T-helper 1 cell treated with Interleukin-12 subunit alpha and Interleukin-12 subunit beta and Interleukin-4 antibody, amounts not matched to agents 30 μg/mL and 1 μg/mL, for 36 hours (primary cell): Measurements from ENCODE around the gene DYNC2I2.
A peak's percentile ranks its signal among the peaks of the same experiment; 100 is the strongest.
"Not testable (repeated sequence)": the region's sequence is repeated elsewhere in the genome, so short reads cannot be mapped to it uniquely, and the experiment has no call there.

Source experiments
- H3K27ac Mint-ChIP-seq: one replicate; pipeline ENCODE4 v1.8.0; 2021; ENCODE audit warnings: mild to moderate bottlenecking, mixed read lengths
- H3K27me3 Mint-ChIP-seq: one replicate; pipeline ENCODE4 v1.8.0; 2021; ENCODE audit warnings: low read depth, mixed read lengths
- H3K36me3 Mint-ChIP-seq: one replicate; pipeline ENCODE4 v1.8.0; 2021; ENCODE audit warnings: low read depth, mixed read lengths
- H3K4me1 Mint-ChIP-seq: one replicate; pipeline ENCODE4 v1.8.0; 2021; ENCODE audit warnings: low read depth, mixed read lengths
- H3K4me3 Mint-ChIP-seq: one replicate; pipeline ENCODE4 v1.8.0; 2021; ENCODE audit warnings: mild to moderate bottlenecking, moderate library complexity, mixed read lengths
- H3K9me3 Mint-ChIP-seq: one replicate; pipeline ENCODE4 v1.8.0; 2021; ENCODE audit warnings: mixed read lengths

The DYNC2I2 gene

DNA sequence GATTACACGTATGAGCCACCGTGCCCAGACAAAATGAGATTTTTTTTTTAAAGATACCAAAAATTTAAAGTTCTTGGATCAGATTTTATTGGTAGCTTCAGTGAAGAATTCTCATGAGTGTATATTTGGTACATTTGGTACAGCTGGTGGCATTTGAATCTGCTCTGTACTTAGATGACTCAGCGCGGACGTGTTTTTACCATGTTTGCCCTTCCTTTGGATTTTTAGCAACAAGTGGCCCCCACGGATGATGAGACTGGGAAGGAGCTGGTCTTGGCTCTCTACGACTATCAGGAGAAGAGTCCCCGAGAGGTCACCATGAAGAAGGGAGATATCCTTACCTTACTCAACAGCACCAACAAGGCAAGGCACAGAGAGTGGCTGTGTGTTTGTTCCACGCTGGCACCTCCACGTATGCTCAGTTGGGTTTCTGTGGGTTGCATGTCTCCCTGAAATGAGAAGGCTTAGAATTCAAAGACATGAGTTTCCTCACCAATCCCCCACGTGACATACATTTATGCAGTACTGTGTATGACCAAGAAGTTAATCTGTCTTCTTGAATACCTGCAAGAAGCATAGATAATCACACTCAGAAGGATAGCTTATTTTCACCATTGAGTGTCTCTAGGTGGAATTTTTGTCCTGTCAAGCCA is 67.9 kb downstream of the DYNC2I2 start:
- H3K27ac Mint-ChIP-seq, result no peak overlapping the region
- H3K4me3 Mint-ChIP-seq, result no peak overlapping the region
- H3K27me3 Mint-ChIP-seq, result no peaks in the 10 kb centered on the region
- H3K4me1 Mint-ChIP-seq, result peaks cover 14% of the 10 kb centered on the region
- H3K36me3 Mint-ChIP-seq, result peaks cover 56% of the 10 kb centered on the region
- no peaks in the 10 kb centered on the region for H3K9me3 Mint-ChIP-seq

DNA sequence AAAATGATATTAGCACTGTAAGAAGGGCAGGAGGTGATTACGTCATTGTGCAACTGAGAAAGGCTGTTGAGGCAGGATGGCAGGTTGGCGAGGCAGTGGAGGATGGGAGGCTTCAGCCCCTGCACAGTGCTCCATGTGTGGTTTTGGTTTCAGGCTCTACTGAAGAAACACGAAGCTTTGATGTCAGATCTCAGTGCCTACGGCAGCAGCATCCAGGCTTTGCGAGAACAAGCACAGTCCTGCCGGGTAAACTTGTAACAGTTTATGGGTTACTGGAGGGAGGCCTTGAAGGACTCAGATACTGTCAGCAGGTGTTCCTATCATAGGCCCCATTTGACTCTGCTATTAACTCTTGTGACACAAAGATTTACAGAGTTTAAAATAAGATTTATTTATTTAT is 69.2 kb downstream of the DYNC2I2 start:
- Mint-ChIP-seq H3K27me3 (no peaks in the 10 kb centered on the region), H3K36me3 (peaks cover 62% of the 10 kb centered on the region), H3K4me1 (peaks cover 14% of the 10 kb centered on the region), H3K27ac (peak overlapping the region; percentile 67), H3K9me3 (no peaks in the 10 kb centered on the region), H3K4me3 (peak overlapping the region; percentile 3)

DNA sequence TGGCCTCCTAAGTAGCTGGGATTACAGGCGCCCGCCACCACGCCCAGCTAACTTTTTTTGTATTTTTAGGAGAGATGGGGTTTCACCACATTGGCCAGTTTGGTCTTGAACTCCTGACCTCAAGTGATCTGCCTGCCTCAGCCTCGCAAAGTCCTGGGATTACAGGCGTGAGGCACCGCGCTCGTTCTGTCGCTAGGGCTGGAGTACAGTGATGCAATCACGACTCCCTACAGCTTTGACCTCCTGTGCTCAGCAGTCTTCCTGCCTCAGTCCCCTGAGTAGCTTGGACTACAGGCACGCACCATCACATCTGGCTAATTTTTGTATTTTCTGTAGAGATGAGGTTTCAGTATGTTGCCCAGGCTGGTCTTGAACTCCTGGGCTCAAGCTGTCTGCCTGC is 69.7 kb downstream of the DYNC2I2 start:
- H3K36me3 Mint-ChIP-seq, result peaks cover 64% of the 10 kb centered on the region
- H3K9me3 Mint-ChIP-seq, H3K4me3 Mint-ChIP-seq, H3K27me3 Mint-ChIP-seq: not testable (repeated sequence)
- peak overlapping the region; percentile 67 for H3K27ac Mint-ChIP-seq
- peaks cover 14% of the 10 kb centered on the region for H3K4me1 Mint-ChIP-seq

DNA sequence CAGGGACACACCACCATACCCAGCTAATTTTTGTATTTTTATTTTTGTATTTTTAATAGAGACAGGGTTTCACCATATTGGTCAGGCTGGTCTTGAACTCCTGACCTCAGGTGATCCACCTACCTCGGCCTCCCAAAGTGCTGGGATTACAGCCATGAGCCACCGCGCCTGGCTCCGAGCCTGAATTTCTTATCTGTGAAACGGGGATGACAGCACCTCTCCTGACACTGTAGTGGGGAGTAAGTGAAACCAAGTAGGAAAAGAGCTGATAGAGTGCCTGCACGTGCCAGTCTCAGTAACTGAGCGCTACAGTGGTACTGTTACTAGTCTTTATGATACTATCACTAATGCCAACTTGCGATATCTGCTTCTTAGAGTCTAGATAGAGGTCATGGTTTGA is 71.5 kb downstream of the DYNC2I2 start:
- H3K4me1 Mint-ChIP-seq, result peaks cover 14% of the 10 kb centered on the region
- not testable (repeated sequence) for H3K27ac Mint-ChIP-seq, H3K9me3 Mint-ChIP-seq, H3K4me3 Mint-ChIP-seq, H3K27me3 Mint-ChIP-seq
- H3K36me3 Mint-ChIP-seq, result peaks cover 67% of the 10 kb centered on the region
